HUES6 (cell line): Measurements from ENCODE around the gene FUT1.

Experiments used
- H3K27ac ChIP-seq: 2 replicates; pipeline ENCODE4 v1.7.0; 2013; ENCODE audit warnings: low read depth, mild to moderate bottlenecking, low read length, inconsistent platforms
- H3K27me3 ChIP-seq: 2 replicates; pipeline ENCODE4 v1.6.1; 2013; ENCODE audit warnings: low read length; ENCODE audit not compliant: control insufficient read depth, insufficient read depth
- H3K36me3 ChIP-seq: 2 replicates; pipeline ENCODE4 v1.6.1; 2013; ENCODE audit warnings: low read length; ENCODE audit not compliant: control insufficient read depth, insufficient read depth
- H3K4me1 ChIP-seq: 2 replicates; pipeline ENCODE4 v1.6.1; 2013; ENCODE audit warnings: low read length; ENCODE audit not compliant: control insufficient read depth, insufficient read depth
- H3K4me3 ChIP-seq: 2 replicates; pipeline ENCODE4 v1.5.1; 2013; ENCODE audit warnings: low read depth, low read length
- H3K9ac ChIP-seq: one replicate; pipeline ENCODE4 v1.6.1; 2013; ENCODE audit warnings: mild to moderate bottlenecking, low read length
- H3K9me3 ChIP-seq: 2 replicates; pipeline ENCODE4 v1.6.1; 2013; ENCODE audit warnings: low read depth, low read length; ENCODE audit not compliant: control insufficient read depth, insufficient read depth

FUT1 gene

GRCh38 chr19:48750771-48751504 is 1.5 kb downstream of the FUT1 start:
- H3K9me3 ChIP-seq: no peaks in the 10 kb centered on the region
- peaks cover 20% of the 10 kb centered on the region for H3K36me3 ChIP-seq
- no peak overlapping the region for H3K9ac ChIP-seq
- no peak overlapping the region for H3K27ac ChIP-seq
- H3K4me1 ChIP-seq: peaks cover 18% of the 10 kb centered on the region
- H3K27me3 ChIP-seq: peaks cover 6% of the 10 kb centered on the region; the same call in 1 of the 2 replicates
- peak overlapping the region; percentile 77; the same call in 1 of the 2 replicates for H3K4me3 ChIP-seq

GRCh38 chr19:48750351-48750750 is 2.1 kb downstream of the FUT1 start:
- Histone ChIP-seq H3K4me1 (peaks cover 19% of the 10 kb centered on the region), H3K9ac (no peak overlapping the region), H3K36me3 (peaks cover 20% of the 10 kb centered on the region), H3K27me3 (peaks cover 6% of the 10 kb centered on the region; the same call in 1 of the 2 replicates), H3K27ac (no peak overlapping the region), H3K4me3 (no peak overlapping the region), H3K9me3 (no peaks in the 10 kb centered on the region)

GRCh38 chr19:48749571-48750198 is 2.8 kb downstream of the FUT1 start:
- peaks cover 20% of the 10 kb centered on the region for H3K36me3 ChIP-seq
- H3K9ac ChIP-seq: no peak overlapping the region
- H3K9me3 ChIP-seq: no peaks in the 10 kb centered on the region
- peaks cover 16% of the 10 kb centered on the region for H3K4me1 ChIP-seq
- H3K4me3 ChIP-seq: no peak overlapping the region
- no peak overlapping the region for H3K27ac ChIP-seq
- H3K27me3 ChIP-seq: peaks cover 6% of the 10 kb centered on the region; the same call in 1 of the 2 replicates

GRCh38 chr19:48746738-48747575 is 5.5 kb downstream of the FUT1 start, which contains the start of gene IZUMO1:
Gene IZUMO1, minus strand, starts transcription at chr19:48746909. Its CDS starts 1,050 bp downstream, at chr19:48745859.
- Histone ChIP-seq H3K4me3 (peak within 1 kb of the TSS; percentile 86), H3K4me1 (peaks cover 12% of the 10 kb centered on the region), H3K27me3 (no peaks in the 10 kb centered on the region), H3K9me3 (no peaks in the 10 kb centered on the region), H3K9ac (peak within 1 kb of the TSS; percentile 55), H3K27ac (peak within 1 kb of the TSS; percentile 61; the same call in 1 of the 2 replicates), H3K36me3 (peaks cover 20% of the 10 kb centered on the region)

- Histone ChIP-seq H3K9ac (peak overlapping the region; percentile 55), H3K27me3 (no peaks in the 10 kb centered on the region), H3K4me1 (peaks cover 16% of the 10 kb centered on the region), H3K27ac (peak overlapping the region; percentile 61; the same call in 1 of the 2 replicates), H3K4me3 (peak overlapping the region; percentile 86), H3K36me3 (peaks cover 19% of the 10 kb centered on the region), H3K9me3 (no peaks in the 10 kb centered on the region)
These were observed 6.3 kb downstream of the FUT1 start for GRCh38 chr19:48746110-48746509.

- H3K4me1 ChIP-seq: peaks cover 22% of the 10 kb centered on the region
- no peaks in the 10 kb centered on the region for H3K9me3 ChIP-seq
- peaks cover 12% of the 10 kb centered on the region for H3K36me3 ChIP-seq
- no peak overlapping the region for H3K27ac ChIP-seq
- peaks cover 6% of the 10 kb centered on the region for H3K27me3 ChIP-seq
- H3K9ac ChIP-seq: no peak overlapping the region
- H3K4me3 ChIP-seq: peak overlapping the region; percentile 51
These were observed 7.0 kb downstream of the FUT1 start for GRCh38 chr19:48745208-48745995.

- H3K9ac ChIP-seq: no peak overlapping the region
- H3K27ac ChIP-seq: no peak overlapping the region
- H3K9me3 ChIP-seq: no peaks in the 10 kb centered on the region
- peak overlapping the region; percentile 62; the same call in 1 of the 2 replicates for H3K4me3 ChIP-seq
- peaks cover 39% of the 10 kb centered on the region for H3K4me1 ChIP-seq
- no peaks in the 10 kb centered on the region for H3K36me3 ChIP-seq
- H3K27me3 ChIP-seq: peaks cover 21% of the 10 kb centered on the region
These were observed 10.3 kb downstream of the FUT1 start for GRCh38 chr19:48742096-48742495.

- Histone ChIP-seq H3K9ac (no peak overlapping the region), H3K4me3 (peak overlapping the region; percentile 62), H3K4me1 (peaks cover 39% of the 10 kb centered on the region), H3K36me3 (no peaks in the 10 kb centered on the region), H3K27me3 (peaks cover 21% of the 10 kb centered on the region), H3K27ac (no peak overlapping the region), H3K9me3 (no peaks in the 10 kb centered on the region)
These were observed 11.1 kb downstream of the FUT1 start for GRCh38 chr19:48741129-48741999.

- H3K27ac ChIP-seq: no peak within 1 kb of the TSS
- H3K4me3 ChIP-seq: peak within 1 kb of the TSS; percentile 62
- no peaks in the 10 kb centered on the region for H3K36me3 ChIP-seq
- no peak within 1 kb of the TSS for H3K9ac ChIP-seq
- peaks cover 31% of the 10 kb centered on the region for H3K4me1 ChIP-seq
- H3K9me3 ChIP-seq: no peaks in the 10 kb centered on the region
- peaks cover 21% of the 10 kb centered on the region for H3K27me3 ChIP-seq
These were observed 12.1 kb downstream of the FUT1 start, which contains the start of gene RASIP1 for GRCh38 chr19:48740164-48740972. Gene RASIP1, minus strand, starts transcription at chr19:48740610. Its CDS starts 328 bp downstream, at chr19:48740282.
